Measurements from ENCODE around the gene USH1G. TPM values are rescaled to one million over a fixed set of nuclear protein-coding genes. Genes with fewer than 3 reads are reported as not detected.

The USH1G gene
- total and polyA plus RNA-seq, 2 of the 13 experiments (the other 11 are each of a cell fraction or from before 2014, with no cell fraction given), result 0.04 TPM; not detected in 1

DNA sequence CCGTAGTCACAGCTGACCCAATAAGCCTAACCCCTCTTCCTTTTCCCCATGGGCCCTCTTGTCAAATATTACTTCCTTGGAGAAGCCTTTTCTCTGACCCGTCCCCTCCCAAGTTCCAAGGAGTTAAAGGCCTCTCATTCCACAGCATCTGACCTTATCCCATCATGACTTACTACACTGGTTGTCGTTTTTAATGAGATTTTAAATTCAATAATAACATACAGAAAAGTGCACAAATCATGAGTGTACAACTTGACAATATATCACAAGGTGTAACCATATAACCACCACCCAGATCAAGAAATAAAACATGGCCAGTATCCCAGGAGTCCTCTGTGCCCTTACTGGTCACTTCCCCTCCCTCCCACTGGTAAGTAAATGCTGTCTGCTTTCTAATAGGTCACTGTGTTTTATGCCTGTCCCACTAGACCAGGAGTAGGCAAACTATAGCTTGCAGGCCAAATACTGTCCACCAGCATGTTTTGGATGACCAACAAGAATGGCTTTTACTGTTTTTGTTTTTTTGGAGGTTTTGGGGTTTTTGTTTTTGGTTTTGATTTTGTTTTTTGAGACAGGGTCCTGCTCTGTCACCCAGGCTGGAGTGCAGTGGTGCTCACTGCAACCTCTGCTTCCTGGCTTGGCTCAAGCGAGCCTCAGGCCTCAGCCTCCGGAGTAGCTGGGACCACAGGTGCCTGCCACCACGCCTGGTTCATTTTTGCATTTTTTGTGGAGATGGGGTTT lies 49.0 kb downstream of the USH1G start (continued):
- TF ChIP-seq, protein P1, sequence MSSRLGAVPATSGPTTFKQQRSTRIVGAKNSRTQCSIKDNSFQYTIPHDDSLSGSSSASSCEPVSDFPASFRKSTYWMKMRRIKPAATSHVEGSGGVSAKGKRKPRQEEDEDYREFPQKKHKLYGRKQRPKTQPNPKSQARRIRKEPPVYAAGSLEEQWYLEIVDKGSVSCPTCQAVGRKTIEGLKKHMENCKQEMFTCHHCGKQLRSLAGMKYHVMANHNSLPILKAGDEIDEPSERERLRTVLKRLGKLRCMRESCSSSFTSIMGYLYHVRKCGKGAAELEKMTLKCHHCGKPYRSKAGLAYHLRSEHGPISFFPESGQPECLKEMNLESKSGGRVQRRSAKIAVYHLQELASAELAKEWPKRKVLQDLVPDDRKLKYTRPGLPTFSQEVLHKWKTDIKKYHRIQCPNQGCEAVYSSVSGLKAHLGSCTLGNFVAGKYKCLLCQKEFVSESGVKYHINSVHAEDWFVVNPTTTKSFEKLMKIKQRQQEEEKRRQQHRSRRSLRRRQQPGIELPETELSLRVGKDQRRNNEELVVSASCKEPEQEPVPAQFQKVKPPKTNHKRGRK (CRISPR knock-in tag; IDR thresholded peaks at IDR 0.05), result no peak
- TF ChIP-seq ZNF670 (CRISPR knock-in tag; IDR thresholded peaks at IDR 0.05; ENCODE audit: borderline replicate concordance), result no peak

DNA sequence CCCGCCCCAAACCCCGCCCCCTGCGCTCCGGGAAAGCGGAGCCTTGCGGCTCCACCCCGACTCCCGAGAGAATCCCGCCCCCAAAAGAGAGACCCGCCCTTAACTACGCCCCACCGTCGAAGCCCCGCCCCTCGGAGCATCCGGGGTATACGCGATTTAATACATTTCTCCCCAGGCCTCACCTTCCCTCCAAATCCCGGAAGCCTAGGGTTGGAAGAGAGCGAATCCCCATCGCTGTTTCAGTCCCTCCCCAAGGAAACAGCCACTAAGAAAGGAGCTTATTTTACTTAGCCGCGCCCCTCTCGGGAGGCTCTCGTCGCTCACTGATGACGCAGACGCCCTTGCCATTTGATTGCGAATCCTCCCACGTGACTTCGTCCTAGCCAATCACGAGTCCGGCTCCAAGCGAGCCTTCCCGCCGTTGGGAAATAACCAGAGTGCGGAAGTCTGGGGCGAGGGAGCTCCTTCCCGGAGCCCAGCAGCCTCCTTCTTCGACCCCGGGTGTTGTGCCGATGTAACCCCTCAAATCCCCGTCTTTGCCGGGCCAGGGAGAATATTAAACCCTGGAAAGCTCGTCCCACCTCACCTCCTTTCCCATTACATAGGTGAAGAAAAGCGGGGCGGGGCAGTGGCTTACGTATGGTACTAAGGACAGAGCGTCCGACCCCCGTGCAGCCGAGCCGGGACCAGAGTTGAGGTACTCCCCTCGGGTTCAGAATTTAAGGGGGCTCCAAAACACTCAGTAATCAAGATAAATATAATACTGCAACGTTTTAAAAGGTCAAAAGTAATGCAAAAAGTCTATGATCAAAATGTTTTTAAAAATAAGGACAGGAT lies 49.8 kb downstream of the USH1G start:
- H3K27me3 ChIP-seq (ENCODE audit: control insufficient read depth in 1 of 2, insufficient read depth in 2 of 2, low read length in 2 of 2), result peaks cover 0 to 7% of the 10 kb centered on the region in 2 experiments; a peak in 4 of 5 replicates
- BruUV-seq (replicated peaks), result no TSS peak
- under 1% methylated on average over 41 of the region's 55 CpGs for WGBS (ENCODE audit: low lambda C conversion rate)
- H4K20me1 ChIP-seq (ENCODE audit: insufficient read depth, low read length), result no peaks in the 10 kb centered on the region
- peaks cover 0 to 1% of the 10 kb centered on the region in 2 experiments; a peak in 1 of 5 replicates for H3K36me3 ChIP-seq (replicated peaks in 1 of 2; ENCODE audit: control insufficient read depth in 1 of 2, insufficient read depth in 2 of 2, low read length in 2 of 2)
- H3K9ac ChIP-seq (ENCODE audit: insufficient read depth, low read depth, low read length), result peak overlapping the region; percentile 72
- peaks cover 84% of the 10 kb centered on the region for H3K4me1 ChIP-seq (ENCODE audit: insufficient read depth, low read length)
- peak; percentile 100 for DNase-seq (ENCODE audit: low spot score)
- no peaks in the 10 kb centered on the region for H3K9me3 ChIP-seq (ENCODE audit: low read length)
- peak overlapping the region; percentile 70 to 95 (median 85) for H3K4me3 ChIP-seq (replicated peaks in 1 of 3; ENCODE audit: insufficient read depth in 1 of 3, low read depth in 2 of 3, low read length in 3 of 3)
- H3K79me2 ChIP-seq (ENCODE audit: insufficient read depth, low read length), result peaks cover 11% of the 10 kb centered on the region
- intact Hi-C loops (cut with micrococcal nuclease; ENCODE audit: unreplicated experiment) (no loop called here), in situ Hi-C loops (cut with HindIII; ENCODE audit: extremely low pct_ligation_motif_present, low pct_unique_long_range_greater_than_20kb) (no loop called here)
- ChIA-PET CTCF (ENCODE audit: low intra/inter-chr PET ratio, low total read pairs) (no interaction called here), POLR2A (interaction anchor here (0.5 to 3.2 kb wide), 67 partner anchors 8 to 1865 kb away, joined by 3 to 60 read pairs (median 4); partner anchors contain the start of genes FADS6, GRIN2C, HID1 and MFSD11)
- peak overlapping the region; percentile 85 for H3K4me2 ChIP-seq (ENCODE audit: low read depth, low read length)
- no peak overlapping the region for H2AFZ ChIP-seq (ENCODE audit: low read length)
- FAIRE-seq, result peak; percentile 99
- peak; percentile 87 for ATAC-seq
- peak overlapping the region; percentile 70 for H3K27ac ChIP-seq (ENCODE audit: extremely low read length, insufficient read depth, low read length)
- TF ChIP-seq ARID5B (CRISPR knock-in tag; IDR thresholded peaks at IDR 0.05) (no peak), SRSF9 (IDR thresholded peaks at IDR 0.05; ENCODE audit: borderline replicate concordance, insufficient read depth, low read depth, low read length, poor library complexity, severe bottlenecking) (no peak), SMARCE1 (IDR thresholded peaks at IDR 0.05; ENCODE audit: borderline replicate concordance) (no peak), ZNF75D (CRISPR knock-in tag; IDR thresholded peaks at IDR 0.05; ENCODE audit: borderline replicate concordance) (no peak), NFATC3 (CRISPR knock-in tag; IDR thresholded peaks at IDR 0.05) (no peak), HOXA3 (CRISPR knock-in tag; IDR thresholded peaks at IDR 0.05) (peak; percentile 91)
- TF ChIP-seq, protein P2, sequence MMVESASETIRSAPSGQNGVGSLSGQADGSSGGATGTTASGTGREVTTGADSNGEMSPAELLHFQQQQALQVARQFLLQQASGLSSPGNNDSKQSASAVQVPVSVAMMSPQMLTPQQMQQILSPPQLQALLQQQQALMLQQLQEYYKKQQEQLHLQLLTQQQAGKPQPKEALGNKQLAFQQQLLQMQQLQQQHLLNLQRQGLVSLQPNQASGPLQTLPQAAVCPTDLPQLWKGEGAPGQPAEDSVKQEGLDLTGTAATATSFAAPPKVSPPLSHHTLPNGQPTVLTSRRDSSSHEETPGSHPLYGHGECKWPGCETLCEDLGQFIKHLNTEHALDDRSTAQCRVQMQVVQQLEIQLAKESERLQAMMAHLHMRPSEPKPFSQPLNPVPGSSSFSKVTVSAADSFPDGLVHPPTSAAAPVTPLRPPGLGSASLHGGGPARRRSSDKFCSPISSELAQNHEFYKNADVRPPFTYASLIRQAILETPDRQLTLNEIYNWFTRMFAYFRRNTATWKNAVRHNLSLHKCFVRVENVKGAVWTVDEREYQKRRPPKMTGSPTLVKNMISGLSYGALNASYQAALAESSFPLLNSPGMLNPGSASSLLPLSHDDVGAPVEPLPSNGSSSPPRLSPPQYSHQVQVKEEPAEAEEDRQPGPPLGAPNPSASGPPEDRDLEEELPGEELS (CRISPR knock-in tag; IDR thresholded peaks at IDR 0.05), result no peak; the same call in 1 of the 2 replicates
- TF ChIP-seq, protein P3, sequence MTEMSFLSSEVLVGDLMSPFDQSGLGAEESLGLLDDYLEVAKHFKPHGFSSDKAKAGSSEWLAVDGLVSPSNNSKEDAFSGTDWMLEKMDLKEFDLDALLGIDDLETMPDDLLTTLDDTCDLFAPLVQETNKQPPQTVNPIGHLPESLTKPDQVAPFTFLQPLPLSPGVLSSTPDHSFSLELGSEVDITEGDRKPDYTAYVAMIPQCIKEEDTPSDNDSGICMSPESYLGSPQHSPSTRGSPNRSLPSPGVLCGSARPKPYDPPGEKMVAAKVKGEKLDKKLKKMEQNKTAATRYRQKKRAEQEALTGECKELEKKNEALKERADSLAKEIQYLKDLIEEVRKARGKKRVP (CRISPR knock-in tag; IDR thresholded peaks at IDR 0.05), result peak in 1 of 2 experiments; percentile 70; a peak in 2 of 4 replicates

Measured in HepG2 (cell line).